ENCODE results near the gene ATM. TPM values are rescaled to one million over a fixed set of nuclear protein-coding genes. Genes with fewer than 3 reads are reported as not detected.

ATM gene, protein sequence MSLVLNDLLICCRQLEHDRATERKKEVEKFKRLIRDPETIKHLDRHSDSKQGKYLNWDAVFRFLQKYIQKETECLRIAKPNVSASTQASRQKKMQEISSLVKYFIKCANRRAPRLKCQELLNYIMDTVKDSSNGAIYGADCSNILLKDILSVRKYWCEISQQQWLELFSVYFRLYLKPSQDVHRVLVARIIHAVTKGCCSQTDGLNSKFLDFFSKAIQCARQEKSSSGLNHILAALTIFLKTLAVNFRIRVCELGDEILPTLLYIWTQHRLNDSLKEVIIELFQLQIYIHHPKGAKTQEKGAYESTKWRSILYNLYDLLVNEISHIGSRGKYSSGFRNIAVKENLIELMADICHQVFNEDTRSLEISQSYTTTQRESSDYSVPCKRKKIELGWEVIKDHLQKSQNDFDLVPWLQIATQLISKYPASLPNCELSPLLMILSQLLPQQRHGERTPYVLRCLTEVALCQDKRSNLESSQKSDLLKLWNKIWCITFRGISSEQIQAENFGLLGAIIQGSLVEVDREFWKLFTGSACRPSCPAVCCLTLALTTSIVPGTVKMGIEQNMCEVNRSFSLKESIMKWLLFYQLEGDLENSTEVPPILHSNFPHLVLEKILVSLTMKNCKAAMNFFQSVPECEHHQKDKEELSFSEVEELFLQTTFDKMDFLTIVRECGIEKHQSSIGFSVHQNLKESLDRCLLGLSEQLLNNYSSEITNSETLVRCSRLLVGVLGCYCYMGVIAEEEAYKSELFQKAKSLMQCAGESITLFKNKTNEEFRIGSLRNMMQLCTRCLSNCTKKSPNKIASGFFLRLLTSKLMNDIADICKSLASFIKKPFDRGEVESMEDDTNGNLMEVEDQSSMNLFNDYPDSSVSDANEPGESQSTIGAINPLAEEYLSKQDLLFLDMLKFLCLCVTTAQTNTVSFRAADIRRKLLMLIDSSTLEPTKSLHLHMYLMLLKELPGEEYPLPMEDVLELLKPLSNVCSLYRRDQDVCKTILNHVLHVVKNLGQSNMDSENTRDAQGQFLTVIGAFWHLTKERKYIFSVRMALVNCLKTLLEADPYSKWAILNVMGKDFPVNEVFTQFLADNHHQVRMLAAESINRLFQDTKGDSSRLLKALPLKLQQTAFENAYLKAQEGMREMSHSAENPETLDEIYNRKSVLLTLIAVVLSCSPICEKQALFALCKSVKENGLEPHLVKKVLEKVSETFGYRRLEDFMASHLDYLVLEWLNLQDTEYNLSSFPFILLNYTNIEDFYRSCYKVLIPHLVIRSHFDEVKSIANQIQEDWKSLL (N-terminal part only)
- polyA plus RNA-seq = 1 to 10 TPM; 6.6 to 8.3 TPM

DNA sequence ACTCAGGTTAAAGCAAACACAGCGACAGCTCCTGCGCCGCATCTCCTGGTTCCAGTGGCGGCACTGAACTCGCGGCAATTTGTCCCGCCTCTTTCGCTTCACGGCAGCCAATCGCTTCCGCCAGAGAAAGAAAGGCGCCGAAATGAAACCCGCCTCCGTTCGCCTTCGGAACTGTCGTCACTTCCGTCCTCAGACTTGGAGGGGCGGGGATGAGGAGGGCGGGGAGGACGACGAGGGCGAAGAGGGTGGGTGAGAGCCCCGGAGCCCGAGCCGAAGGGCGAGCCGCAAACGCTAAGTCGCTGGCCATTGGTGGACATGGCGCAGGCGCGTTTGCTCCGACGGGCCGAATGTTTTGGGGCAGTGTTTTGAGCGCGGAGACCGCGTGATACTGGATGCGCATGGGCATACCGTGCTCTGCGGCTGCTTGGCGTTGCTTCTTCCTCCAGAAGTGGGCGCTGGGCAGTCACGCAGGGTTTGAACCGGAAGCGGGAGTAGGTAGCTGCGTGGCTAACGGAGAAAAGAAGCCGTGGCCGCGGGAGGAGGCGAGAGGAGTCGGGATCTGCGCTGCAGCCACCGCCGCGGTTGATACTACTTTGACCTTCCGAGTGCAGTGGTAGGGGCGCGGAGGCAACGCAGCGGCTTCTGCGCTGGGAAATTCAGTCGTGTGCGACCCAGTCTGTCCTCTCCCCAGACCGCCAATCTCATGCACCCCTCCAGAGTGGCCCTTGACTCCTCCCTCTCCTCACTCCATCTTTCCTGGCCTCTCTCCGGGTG is at the start of gene ATM, which contains the start of gene NPAT:
Gene ATM, plus strand, starts transcription at position 494 of the 774 bp plus-strand sequence. CDS start 4,558 bp downstream, outside the sequence.
Gene NPAT, minus strand, starts transcription at position 65 of the 774 bp plus-strand sequence. CDS start 102 bp downstream, outside the sequence.
- H3K9me3 ChIP-seq (ENCODE audit: control insufficient read depth in 2 of 2, insufficient read depth in 1 of 2, low read depth in 1 of 2, low read length in 1 of 2) = no peaks in the 10 kb centered on the region
- WGBS, 2 donors = 0% methylated on average over 67 to 70 of the region's 70 CpGs
- H3K27me3 ChIP-seq (ENCODE audit: control insufficient read depth in 1 of 2, insufficient read depth in 2 of 2, low read length in 2 of 2) = no peaks in the 10 kb centered on the region
- H3K4me1 ChIP-seq (ENCODE audit: control insufficient read depth in 2 of 2, insufficient read depth in 2 of 2, low read length in 1 of 2) = no peaks in the 10 kb centered on the region
- peak within 1 kb of the TSS; percentile 99 to 100 for H3K27ac ChIP-seq (ENCODE audit: low read depth in 2 of 2, low read length in 1 of 2)
- H3K4me3 ChIP-seq (ENCODE audit: low read depth in 1 of 2, low read length in 2 of 2) = peak within 1 kb of the TSS; percentile 85 to 97
- H3K36me3 ChIP-seq (ENCODE audit: control insufficient read depth in 2 of 2, insufficient read depth in 2 of 2, low read length in 1 of 2) = no peaks in the 10 kb centered on the region

DNA sequence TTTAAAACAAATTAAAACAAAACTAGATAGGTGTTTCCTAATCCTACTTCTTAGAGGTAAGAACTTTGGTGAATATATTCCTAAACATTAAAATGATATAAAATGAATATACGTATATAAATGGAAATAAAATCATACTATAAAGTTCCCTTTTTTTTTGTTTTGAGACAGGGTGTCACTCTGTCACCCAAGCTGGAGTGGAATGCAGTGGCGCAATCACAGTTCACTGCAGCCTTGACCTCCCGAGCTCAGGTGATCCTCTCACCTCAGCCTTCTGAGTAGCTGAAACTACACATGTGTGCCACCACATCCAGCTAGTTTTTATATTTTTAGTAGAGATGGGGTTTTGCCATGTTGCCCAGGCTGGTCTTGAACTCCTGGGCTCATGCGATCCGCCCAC is 45.3 kb upstream of the ATM start:
- WGBS, 2 donors = 78 to 87% methylated on average over 5 of the region's 5 CpGs
- Histone ChIP-seq H3K4me3 (ENCODE audit: low read depth in 1 of 2, low read length in 2 of 2) (no peak overlapping the region), H3K36me3 (ENCODE audit: control insufficient read depth in 2 of 2, insufficient read depth in 2 of 2, low read length in 1 of 2) (no peaks in the 10 kb centered on the region), H3K27me3 (ENCODE audit: control insufficient read depth in 1 of 2, insufficient read depth in 2 of 2, low read length in 2 of 2) (no peaks in the 10 kb centered on the region), H3K4me1 (ENCODE audit: control insufficient read depth in 2 of 2, insufficient read depth in 2 of 2, low read length in 1 of 2) (no peaks in the 10 kb centered on the region), H3K27ac (ENCODE audit: low read depth in 2 of 2, low read length in 1 of 2) (no peak overlapping the region), H3K9me3 (ENCODE audit: control insufficient read depth in 2 of 2, insufficient read depth in 1 of 2, low read depth in 1 of 2, low read length in 1 of 2) (no peaks in the 10 kb centered on the region)

DNA sequence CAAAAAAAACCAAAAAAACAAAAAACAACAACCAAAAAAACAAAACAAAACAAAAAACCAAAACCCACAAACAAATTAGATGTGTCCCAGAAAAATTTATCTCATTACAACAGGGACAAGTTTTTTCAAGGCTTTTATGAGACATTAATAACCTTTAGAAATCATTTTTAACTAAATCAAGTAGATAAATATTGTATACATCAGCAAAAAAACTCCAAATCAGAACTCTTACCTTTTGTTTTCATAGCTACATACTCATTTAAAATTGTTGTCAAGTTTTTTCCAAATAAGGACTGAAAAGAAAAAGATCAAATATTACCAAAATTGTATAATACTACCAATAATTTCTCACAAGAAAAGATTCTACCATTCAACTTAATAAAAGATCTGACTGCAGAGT is 29.1 kb upstream of the ATM start:
- H3K4me1 ChIP-seq (ENCODE audit: control insufficient read depth in 2 of 2, insufficient read depth in 2 of 2, low read length in 1 of 2) = no peaks in the 10 kb centered on the region
- H3K9me3 ChIP-seq (ENCODE audit: control insufficient read depth in 2 of 2, insufficient read depth in 1 of 2, low read depth in 1 of 2, low read length in 1 of 2) = no peaks in the 10 kb centered on the region
- H3K36me3 ChIP-seq (ENCODE audit: control insufficient read depth in 2 of 2, insufficient read depth in 2 of 2, low read length in 1 of 2) = no peaks in the 10 kb centered on the region
- H3K27ac ChIP-seq (ENCODE audit: low read depth in 2 of 2, low read length in 1 of 2) = no peak overlapping the region
- H3K27me3 ChIP-seq (ENCODE audit: control insufficient read depth in 1 of 2, insufficient read depth in 2 of 2, low read length in 2 of 2) = no peaks in the 10 kb centered on the region
- no peak overlapping the region for H3K4me3 ChIP-seq (ENCODE audit: low read depth in 1 of 2, low read length in 2 of 2)

DNA sequence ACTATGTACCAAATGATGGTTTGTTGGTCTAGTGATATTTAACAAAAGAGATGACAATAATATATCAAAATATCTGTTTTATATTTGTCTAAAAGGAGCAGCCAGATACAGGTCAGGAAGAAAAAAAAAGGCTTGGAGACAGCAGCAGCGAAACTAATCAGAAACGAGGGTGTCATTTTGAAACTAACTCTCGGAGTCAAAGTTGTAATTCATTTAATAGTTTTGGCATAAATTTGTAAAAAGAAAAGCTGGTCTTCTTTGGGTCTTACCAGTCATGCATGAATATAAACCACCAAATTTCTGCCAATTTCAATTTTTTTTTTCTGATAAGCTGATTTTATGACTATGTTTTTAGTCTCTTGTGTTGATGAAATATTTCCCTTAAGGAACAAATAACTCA is 26.0 kb upstream of the ATM start:
- H3K36me3 ChIP-seq (ENCODE audit: control insufficient read depth in 2 of 2, insufficient read depth in 2 of 2, low read length in 1 of 2) = no peaks in the 10 kb centered on the region
- H3K4me1 ChIP-seq (ENCODE audit: control insufficient read depth in 2 of 2, insufficient read depth in 2 of 2, low read length in 1 of 2) = peaks cover 0 to 6% of the 10 kb centered on the region in 2 donors
- H3K9me3 ChIP-seq (ENCODE audit: control insufficient read depth in 2 of 2, insufficient read depth in 1 of 2, low read depth in 1 of 2, low read length in 1 of 2) = no peaks in the 10 kb centered on the region
- 78 to 82% methylated on average over 3 of the region's 3 CpGs for WGBS, 2 donors
- H3K27me3 ChIP-seq (ENCODE audit: control insufficient read depth in 1 of 2, insufficient read depth in 2 of 2, low read length in 2 of 2) = no peaks in the 10 kb centered on the region
- no peak overlapping the region for H3K4me3 ChIP-seq (ENCODE audit: low read depth in 1 of 2, low read length in 2 of 2)
- no peak overlapping the region for H3K27ac ChIP-seq (ENCODE audit: low read depth in 2 of 2, low read length in 1 of 2)

DNA sequence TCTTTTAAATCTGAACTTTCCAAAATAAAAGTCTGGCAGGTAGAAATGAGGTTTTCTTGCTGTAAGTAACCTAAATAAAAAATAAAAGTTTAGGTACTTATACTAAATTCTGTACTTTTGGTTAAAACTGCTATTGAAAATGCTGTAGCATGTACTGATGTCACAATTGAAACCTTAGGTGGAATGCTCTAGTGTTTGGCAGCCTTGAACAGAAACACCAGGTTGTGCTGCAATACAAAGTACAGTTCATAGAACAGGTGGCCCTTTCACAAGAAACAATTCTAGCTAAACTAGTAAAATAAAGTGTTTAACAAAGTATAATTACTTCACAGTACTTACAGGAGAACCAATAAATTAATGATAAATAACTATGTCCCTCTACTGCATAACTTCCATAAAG is 25.5 kb upstream of the ATM start:
- Histone ChIP-seq H3K4me3 (ENCODE audit: low read depth in 1 of 2, low read length in 2 of 2) (no peak overlapping the region), H3K36me3 (ENCODE audit: control insufficient read depth in 2 of 2, insufficient read depth in 2 of 2, low read length in 1 of 2) (peaks cover 0 to 3% of the 10 kb centered on the region in 2 donors), H3K9me3 (ENCODE audit: control insufficient read depth in 2 of 2, insufficient read depth in 1 of 2, low read depth in 1 of 2, low read length in 1 of 2) (no peaks in the 10 kb centered on the region), H3K27me3 (ENCODE audit: control insufficient read depth in 1 of 2, insufficient read depth in 2 of 2, low read length in 2 of 2) (no peaks in the 10 kb centered on the region), H3K4me1 (ENCODE audit: control insufficient read depth in 2 of 2, insufficient read depth in 2 of 2, low read length in 1 of 2) (peaks cover 0 to 6% of the 10 kb centered on the region in 2 donors), H3K27ac (ENCODE audit: low read depth in 2 of 2, low read length in 1 of 2) (no peak overlapping the region)

DNA sequence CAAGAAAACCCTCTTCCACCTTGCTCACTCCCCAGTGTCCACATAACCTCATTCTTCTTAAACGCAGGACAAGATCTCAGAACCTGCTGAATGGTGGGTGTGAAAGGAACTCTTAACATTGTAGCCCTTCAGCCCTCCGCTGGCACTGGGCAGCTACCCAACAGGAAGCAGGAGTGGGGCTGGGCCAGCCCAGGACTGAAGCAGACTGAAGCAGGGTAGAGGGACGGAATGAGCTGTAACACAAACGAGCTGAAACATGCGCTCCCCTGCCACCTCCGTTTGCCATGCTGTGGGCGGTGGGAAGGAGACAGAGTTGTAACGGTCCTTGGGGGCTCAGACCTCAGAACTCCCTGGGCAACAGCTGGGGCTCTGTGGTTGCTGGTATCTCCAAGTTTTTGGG is 24.0 kb upstream of the ATM start:
- H3K4me1 ChIP-seq (ENCODE audit: control insufficient read depth in 2 of 2, insufficient read depth in 2 of 2, low read length in 1 of 2) = peaks cover 0 to 6% of the 10 kb centered on the region in 2 donors
- no peaks in the 10 kb centered on the region for H3K9me3 ChIP-seq (ENCODE audit: control insufficient read depth in 2 of 2, insufficient read depth in 1 of 2, low read depth in 1 of 2, low read length in 1 of 2)
- no peak overlapping the region for H3K4me3 ChIP-seq (ENCODE audit: low read depth in 1 of 2, low read length in 2 of 2)
- WGBS, 2 donors = 65 to 77% methylated on average over 8 of the region's 8 CpGs
- peaks cover 0 to 3% of the 10 kb centered on the region in 2 donors for H3K36me3 ChIP-seq (ENCODE audit: control insufficient read depth in 2 of 2, insufficient read depth in 2 of 2, low read length in 1 of 2)
- no peak overlapping the region for H3K27ac ChIP-seq (ENCODE audit: low read depth in 2 of 2, low read length in 1 of 2)
- H3K27me3 ChIP-seq (ENCODE audit: control insufficient read depth in 1 of 2, insufficient read depth in 2 of 2, low read length in 2 of 2) = no peaks in the 10 kb centered on the region

DNA sequence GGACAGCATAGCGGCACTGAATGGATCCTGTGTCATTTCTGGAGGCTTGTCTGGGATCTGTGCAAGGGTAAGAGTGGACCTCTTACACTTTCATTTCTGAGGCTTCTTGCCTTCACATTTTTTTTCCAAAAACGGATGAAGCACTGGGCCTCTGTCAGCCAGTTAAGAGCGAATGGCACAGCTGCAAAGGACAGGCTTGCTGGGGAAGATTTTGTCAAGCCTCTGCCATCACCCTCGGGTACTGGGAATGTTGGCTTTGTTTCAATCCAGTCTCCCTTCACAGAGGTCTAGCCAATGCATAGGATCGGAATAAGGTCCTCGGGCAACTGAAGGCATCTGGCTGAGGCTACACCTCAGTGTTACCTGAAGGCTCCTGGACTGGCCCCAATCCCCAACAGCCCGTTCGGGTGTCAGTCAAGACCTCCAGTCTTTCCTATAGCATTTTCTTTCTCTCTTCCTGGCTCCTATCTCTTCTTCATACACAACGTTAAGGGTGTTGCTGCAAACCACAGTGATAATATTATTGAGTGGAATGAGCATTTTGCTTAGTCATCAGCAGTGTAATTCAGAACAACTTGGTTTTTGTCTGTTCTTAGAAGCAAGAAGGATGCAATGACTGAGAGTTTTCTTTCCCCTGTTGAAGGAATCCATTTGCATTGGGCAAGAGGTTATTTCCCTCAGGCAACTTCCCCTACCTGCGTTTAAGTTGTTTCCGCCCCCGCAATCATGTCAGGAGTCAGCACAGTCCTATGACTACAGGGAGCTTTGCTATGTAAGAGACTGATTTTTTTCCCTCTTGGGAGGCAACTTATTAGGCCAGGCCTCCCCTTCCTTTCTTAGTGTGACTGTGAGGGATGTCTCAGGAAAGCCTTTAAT is 23.2 kb upstream of the ATM start:
- WGBS, 2 donors = 76 to 77% methylated on average over 12 of the region's 12 CpGs
- Histone ChIP-seq H3K4me1 (ENCODE audit: control insufficient read depth in 2 of 2, insufficient read depth in 2 of 2, low read length in 1 of 2) (peaks cover 0 to 6% of the 10 kb centered on the region in 2 donors), H3K27me3 (ENCODE audit: control insufficient read depth in 1 of 2, insufficient read depth in 2 of 2, low read length in 2 of 2) (no peaks in the 10 kb centered on the region), H3K36me3 (ENCODE audit: control insufficient read depth in 2 of 2, insufficient read depth in 2 of 2, low read length in 1 of 2) (peaks cover 0 to 6% of the 10 kb centered on the region in 2 donors), H3K4me3 (ENCODE audit: low read depth in 1 of 2, low read length in 2 of 2) (no peak overlapping the region), H3K9me3 (ENCODE audit: control insufficient read depth in 2 of 2, insufficient read depth in 1 of 2, low read depth in 1 of 2, low read length in 1 of 2) (peaks cover 2 to 3% of the 10 kb centered on the region in 2 donors), H3K27ac (ENCODE audit: low read depth in 2 of 2, low read length in 1 of 2) (no peak overlapping the region)

DNA sequence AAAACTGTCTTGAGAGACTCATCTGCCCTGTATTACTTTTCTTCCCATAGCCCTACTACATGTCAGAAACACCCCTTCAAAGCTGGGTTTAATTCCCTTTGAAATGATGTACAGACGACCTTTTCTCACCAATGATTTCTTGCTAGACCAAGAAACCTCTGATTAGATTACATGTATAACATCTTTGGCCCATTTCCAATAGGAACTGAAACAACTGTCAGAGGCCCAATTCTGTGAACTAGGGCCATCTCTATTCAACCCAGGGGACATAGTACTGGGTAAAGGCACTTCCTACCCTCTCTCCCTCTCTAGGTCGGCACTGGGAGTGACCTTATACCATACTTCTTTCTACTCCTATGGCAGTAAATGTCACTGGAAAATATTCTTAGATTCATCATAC is 19.8 kb upstream of the ATM start:
- Histone ChIP-seq H3K27me3 (ENCODE audit: control insufficient read depth in 1 of 2, insufficient read depth in 2 of 2, low read length in 2 of 2) (no peaks in the 10 kb centered on the region), H3K36me3 (ENCODE audit: control insufficient read depth in 2 of 2, insufficient read depth in 2 of 2, low read length in 1 of 2) (peaks cover 0 to 22% of the 10 kb centered on the region in 2 donors), H3K9me3 (ENCODE audit: control insufficient read depth in 2 of 2, insufficient read depth in 1 of 2, low read depth in 1 of 2, low read length in 1 of 2) (peaks cover 2 to 17% of the 10 kb centered on the region in 2 donors), H3K4me1 (ENCODE audit: control insufficient read depth in 2 of 2, insufficient read depth in 2 of 2, low read length in 1 of 2) (peaks cover 0 to 6% of the 10 kb centered on the region in 2 donors), H3K4me3 (ENCODE audit: low read depth in 1 of 2, low read length in 2 of 2) (no peak overlapping the region), H3K27ac (ENCODE audit: low read depth in 2 of 2, low read length in 1 of 2) (no peak overlapping the region)
- 68 to 79% methylated on average over 2 of the region's 2 CpGs for WGBS, 2 donors

All from esophagus (tissue), 2 donors.